HepG2 (cell line): ENCODE results near the gene MYLK. TPM values are rescaled to one million over a fixed set of nuclear protein-coding genes. Genes with fewer than 3 reads are reported as not detected.

Source experiments
- ATAC-seq: fragments of 200-7000 bp; cut with Tn5 transposase; 3 replicates; pipeline ENCODE4 v1.9.1; 2020; ENCODE audit warnings: mild to moderate bottlenecking, moderate library complexity
- BruUV-seq: library from RNA; stranded (reverse); fragments of 400-500 nt; replicated peaks from 2 replicates; lab custom pipeline; 2021; lab: Mats Ljungman, UMichigan
- CTCF ChIA-PET: fragments of 300-600 bp; formaldehyde crosslinking; extraction: SDS; loops from one replicate; lab custom pipeline; 2021; ENCODE audit warnings: low total read pairs, inconsistent platforms, low intra/inter-chr PET ratio; lab: Yijun Ruan, JAX
- POLR2A ChIA-PET: fragments of 350-600 bp; sonication (Branson Sonifier 250); formaldehyde crosslinking; loops from one replicate; lab custom pipeline; 2020; ENCODE audit warnings: antibody characterized with exemption, inconsistent platforms; lab: Yijun Ruan, JAX
- DNase-seq: peaks from one replicate; pipeline ENCODE4 v3.0.0-alpha.2; 2015; ENCODE audit warnings: low spot score
- FAIRE-seq: peaks from 3 replicates; lab custom pipeline; 2011; peaks lifted over from hg19 to GRCh38; lab: Jason Lieb, UNC
- H2AFZ ChIP-seq: one replicate; pipeline ENCODE4 v1.6.1; 2011; ENCODE audit warnings: low read length, inconsistent platforms
- H3K27ac ChIP-seq: fragments of 300-600 bp; 3 replicates; pipeline ENCODE4 v1.8.0; 2011; ENCODE audit warnings: mixed run types, mild to moderate bottlenecking, mixed read lengths, low read length, inconsistent platforms; ENCODE audit not compliant: insufficient read depth; ENCODE audit errors: extremely low read length
- H3K27me3 ChIP-seq, 2 experiments: fragments of 200-600 bp in 1 of 2; 2 replicates in 1 of 2; 3 replicates in 1 of 2; pipeline versions ENCODE4 v1.6.0 to v1.8.0; 2011; ENCODE audit warnings: low read length in 2 of 2, mild to moderate bottlenecking in 2 of 2, moderate library complexity in 2 of 2, inconsistent platforms in 1 of 2; ENCODE audit not compliant: insufficient read depth in 2 of 2, control insufficient read depth in 1 of 2
- H3K36me3 ChIP-seq, 2 experiments: fragments of 200-600 bp in 1 of 2; replicated peaks in 1 of 2; 2 replicates in 1 of 2; 3 replicates in 1 of 2; pipeline versions ENCODE4 v1.5.1 to v1.8.0; 2011; ENCODE audit warnings: low read length in 2 of 2, inconsistent platforms in 1 of 2; ENCODE audit not compliant: insufficient read depth in 2 of 2, control insufficient read depth in 1 of 2
- H3K4me1 ChIP-seq: 2 replicates; pipeline ENCODE4 v1.5.1; 2012; ENCODE audit warnings: low read length, inconsistent platforms; ENCODE audit not compliant: insufficient read depth
- H3K4me2 ChIP-seq: 2 replicates; pipeline ENCODE4 v1.6.0; 2011; ENCODE audit warnings: low read depth, low read length, inconsistent platforms
- H3K4me3 ChIP-seq, 3 experiments: fragments of 200-600 bp in 1 of 3; sonication (generic), shearing (Covaris generic) in 1 of 3; replicated peaks in 1 of 3; 2 replicates each; pipeline ENCODE4 v1.5.1; 2011 to 2016; ENCODE audit warnings: low read length in 3 of 3, inconsistent platforms in 2 of 3, low read depth in 2 of 3, mild to moderate bottlenecking in 2 of 3, control low read depth in 1 of 3, mixed read lengths in 1 of 3; ENCODE audit not compliant: insufficient read depth in 1 of 3
- H3K79me2 ChIP-seq: one replicate; pipeline ENCODE4 v1.6.1; 2011; ENCODE audit warnings: low read length, inconsistent platforms; ENCODE audit not compliant: insufficient read depth
- H3K9ac ChIP-seq: 2 replicates; pipeline ENCODE4 v1.6.0; 2011; ENCODE audit warnings: mild to moderate bottlenecking, low read depth, low read length, inconsistent platforms; ENCODE audit not compliant: insufficient read depth
- H3K9me3 ChIP-seq: 2 replicates; pipeline ENCODE4 v1.5.1; 2012; ENCODE audit warnings: mild to moderate bottlenecking, low read length
- H4K20me1 ChIP-seq: 2 replicates; pipeline ENCODE4 v1.6.0; 2011; ENCODE audit warnings: inconsistent platforms, mild to moderate bottlenecking, low read length, moderate library complexity; ENCODE audit not compliant: insufficient read depth
- FOXA1 ChIP-seq, 2 experiments: fragments of 450-650 bp in 1 of 2; sonication (generic) in 1 of 2; formaldehyde crosslinking in 1 of 2; IDR thresholded peaks; 2 replicates each; pipeline versions ENCODE4 v1.4.0 to v1.6.1; 2016 to 2020; ENCODE audit warnings: missing genetic modification reagents in 1 of 2
- NCOA1 ChIP-seq: sonication (generic); formaldehyde crosslinking; IDR thresholded peaks from 2 replicates; pipeline ENCODE4 v1.9.0; 2021; ENCODE audit warnings: missing genetic modification reagents
- ZNF512 ChIP-seq: sonication (generic); formaldehyde crosslinking; IDR thresholded peaks from 2 replicates; pipeline ENCODE4 v1.4.0; 2020; ENCODE audit warnings: mild to moderate bottlenecking, missing genetic modification reagents
- ZSCAN9 ChIP-seq: IDR thresholded peaks from 2 replicates; pipeline ENCODE4 v1.6.1; 2016; ENCODE audit warnings: borderline replicate concordance
- WGBS: methylation state at CpG from one replicate; pipeline ENCODE4 v1.1.6; 2017; ENCODE audit warnings: low lambda C conversion rate; 5-methylcytosine and 5-hydroxymethylcytosine counted together
- in situ Hi-C: cut with HindIII; loops from 2 replicates; pipeline ENCODE4 v1.10.0; 2017; ENCODE audit warnings: low pct_unique_long_range_greater_than_20kb; ENCODE audit not compliant: extremely low pct_ligation_motif_present
- intact Hi-C: fragments of 100-400 bp; cut with micrococcal nuclease; formaldehyde crosslinking; loops from one replicate; pipeline ENCODE4 v1.10.0; 2022; ENCODE audit not compliant: unreplicated experiment
- polyA plus RNA-seq, 8 experiments: library from polyadenylated mRNA; depleted of rRNA in 3 of 8; stranded (reverse) in 7 of 8; unstranded in 1 of 8; fragments of >200 nt; fragmentation: Illumina TruSeq in 4 of 8; extraction: Trizol in 4 of 8; gene quantifications; 2 replicates each; pipeline versions ENCODE4 v1.2.1 to v1.2.3, GENCODE V29; 2011 to 2016; ENCODE audit warnings: low read depth in 4 of 8, missing spikeins in 1 of 8, mixed read lengths in 1 of 8; ENCODE audit not compliant: insufficient read depth in 1 of 8
- total RNA-seq, 5 experiments: library from RNA; depleted of rRNA; stranded (reverse); fragments of >200 nt; fragmentation: Illumina TruSeq; extraction: Trizol; gene quantifications; 2 replicates each; pipeline ENCODE4 v1.2.3, GENCODE V29; 2016; ENCODE audit warnings: low read depth in 1 of 5
- TF ChIP-seq, protein P1 (sequence below), 2 experiments: fragments of 450-650 bp in 1 of 2; sonication (generic) in 1 of 2; formaldehyde crosslinking; IDR thresholded peaks; 2 replicates each; pipeline versions ENCODE4 v1.5.0 to v1.8.0; 2020 to 2022; ENCODE audit warnings: mild to moderate bottlenecking in 1 of 2, missing genetic modification reagents in 1 of 2

Gene MYLK
- total and polyA plus RNA-seq, 2 of the 13 experiments (the other 11 are each of a cell fraction or from before 2014, with no cell fraction given) = 10.6 to 34.9 TPM

DNA sequence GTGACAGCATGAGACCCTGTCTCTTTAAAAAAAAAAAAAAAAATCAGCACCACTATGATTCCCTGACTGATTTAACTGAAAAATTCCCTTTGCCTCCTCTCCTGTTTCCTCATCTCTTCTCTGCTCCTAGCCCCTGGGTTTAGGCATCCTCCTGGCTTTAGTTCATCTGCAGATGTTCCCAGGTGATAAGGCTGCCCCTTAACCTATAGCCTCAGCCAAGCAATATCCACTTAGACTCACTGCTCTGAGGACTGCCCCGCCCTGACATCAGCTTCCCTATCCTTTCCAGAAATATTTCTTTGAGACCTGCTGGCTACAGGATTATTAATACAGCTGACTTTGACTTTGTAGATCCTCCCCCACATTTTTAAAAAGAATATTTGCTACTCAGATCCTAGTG is 259.8 kb downstream of the MYLK start:
- no peak overlapping the region for H3K9ac ChIP-seq
- no peaks in the 10 kb centered on the region for H4K20me1 ChIP-seq
- DNase-seq = no peak
- ChIA-PET CTCF (no interaction called here), POLR2A (interaction anchor here (1.7 kb wide), 1 partner anchor 39 kb away, joined by 3 read pairs; no protein-coding TSS in a partner anchor)
- FAIRE-seq = no peak
- BruUV-seq = no TSS peak
- no peaks in the 10 kb centered on the region for H3K27me3 ChIP-seq
- peaks cover 16 to 40% of the 10 kb centered on the region in 2 experiments; a peak in 4 of 5 replicates for H3K36me3 ChIP-seq
- peaks cover 23% of the 10 kb centered on the region for H3K4me1 ChIP-seq
- no peak overlapping the region for H3K4me2 ChIP-seq
- no peak overlapping the region for H2AFZ ChIP-seq
- intact Hi-C loops = no loop called here
- TF ChIP-seq ZNF512 (CRISPR knock-in tag) (no peak), NCOA1 (no peak), FOXA1 (IDR thresholded peaks at IDR 0.05) (no peak), FOXA1 (CRISPR knock-in tag; IDR thresholded peaks at IDR 0.05) (no peak)
- H3K9me3 ChIP-seq = no peaks in the 10 kb centered on the region
- no peaks in the 10 kb centered on the region for H3K79me2 ChIP-seq
- H3K4me3 ChIP-seq = no peak overlapping the region
- no peak overlapping the region for H3K27ac ChIP-seq
- WGBS = 100% methylated on average over 1 of the region's 1 CpG
- ATAC-seq = no peak
- in situ Hi-C loops = no loop called here

- Histone ChIP-seq H3K36me3 (peaks cover 13 to 35% of the 10 kb centered on the region in 2 experiments; a peak in 4 of 5 replicates), H3K4me1 (peaks cover 23% of the 10 kb centered on the region), H3K27ac (no peak overlapping the region), H3K9ac (no peak overlapping the region), H2AFZ (no peak overlapping the region), H3K4me2 (no peak overlapping the region), H3K79me2 (no peaks in the 10 kb centered on the region), H3K4me3 (no peak overlapping the region), H4K20me1 (no peaks in the 10 kb centered on the region), H3K9me3 (no peaks in the 10 kb centered on the region), H3K27me3 (no peaks in the 10 kb centered on the region)
- no peak for TF ChIP-seq ZSCAN9
- TF ChIP-seq, protein P1, sequence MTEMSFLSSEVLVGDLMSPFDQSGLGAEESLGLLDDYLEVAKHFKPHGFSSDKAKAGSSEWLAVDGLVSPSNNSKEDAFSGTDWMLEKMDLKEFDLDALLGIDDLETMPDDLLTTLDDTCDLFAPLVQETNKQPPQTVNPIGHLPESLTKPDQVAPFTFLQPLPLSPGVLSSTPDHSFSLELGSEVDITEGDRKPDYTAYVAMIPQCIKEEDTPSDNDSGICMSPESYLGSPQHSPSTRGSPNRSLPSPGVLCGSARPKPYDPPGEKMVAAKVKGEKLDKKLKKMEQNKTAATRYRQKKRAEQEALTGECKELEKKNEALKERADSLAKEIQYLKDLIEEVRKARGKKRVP (CRISPR knock-in tag; IDR thresholded peaks at IDR 0.05) = no peak
- CTCF ChIA-PET = no interaction called here
- DNase-seq = no peak
- BruUV-seq = no TSS peak
- no peak for FAIRE-seq
- 94% methylated on average over 5 of the region's 5 CpGs for WGBS
- in situ Hi-C loops (no loop called here), intact Hi-C loops (no loop called here)
- POLR2A ChIA-PET = interaction anchor here (1.7 kb wide), 1 partner anchor 38 kb away, joined by 3 read pairs; no protein-coding TSS in a partner anchor
- no peak for ATAC-seq
Observed at GRCh38 chr3:123623346-123623880, 260.7 kb downstream of the MYLK start.
